Measurements from ENCODE around the gene MTUS2.

DNA sequence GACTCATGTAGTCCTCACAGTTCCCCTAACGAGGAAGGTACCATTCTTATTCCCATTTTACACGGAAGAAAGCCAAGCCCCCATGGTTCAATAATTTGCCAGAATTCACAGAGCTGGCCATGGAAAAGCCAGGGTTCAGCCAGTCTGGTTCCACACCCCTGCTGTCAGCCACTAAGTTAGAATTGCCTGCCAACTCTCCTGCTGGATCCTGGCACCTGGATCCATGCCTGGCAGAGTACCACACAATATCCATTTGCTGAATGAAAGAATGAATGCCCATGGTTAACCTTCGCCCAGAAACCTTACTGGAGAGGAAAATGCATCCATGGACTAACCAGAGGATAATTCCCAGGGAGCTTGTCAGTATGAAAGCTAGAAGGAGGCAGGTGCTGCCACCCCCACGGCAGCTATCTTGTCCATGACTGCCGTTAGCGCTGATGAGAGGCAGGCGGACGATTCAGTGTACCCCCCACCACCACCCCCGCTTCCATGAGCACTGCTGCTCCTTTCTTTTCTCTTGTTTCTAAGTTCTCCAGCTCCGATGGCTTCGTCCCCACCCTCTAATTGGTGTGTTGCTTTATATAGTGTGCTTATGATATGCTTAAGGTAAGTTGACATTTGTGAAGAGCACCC, 660.9 kb downstream of the MTUS2 start:
- no peak for TF ChIP-seq BHLHE40 (IDR thresholded peaks at IDR 0.05; ENCODE audit: borderline replicate concordance)
- no peak for TF ChIP-seq LEF1 (IDR thresholded peaks at IDR 0.05; ENCODE audit: borderline replicate concordance)
- TF ChIP-seq HDGF (IDR thresholded peaks at IDR 0.05; ENCODE audit: borderline replicate concordance): no peak
- no peak for TF ChIP-seq FOXM1 (IDR thresholded peaks at IDR 0.05; ENCODE audit: borderline replicate concordance)
- no peak for TF ChIP-seq SUZ12 (IDR thresholded peaks at IDR 0.05)
- no peak for TF ChIP-seq NFRKB (IDR thresholded peaks at IDR 0.05)
- TF ChIP-seq SP1 (IDR thresholded peaks at IDR 0.05): no peak
- TF ChIP-seq CTBP1 (IDR thresholded peaks at IDR 0.05; ENCODE audit: borderline replicate concordance): no peak
- TF ChIP-seq FOXK2 (IDR thresholded peaks at IDR 0.05): no peak
- TF ChIP-seq TARDBP (IDR thresholded peaks at IDR 0.05): no peak
- no peak for TF ChIP-seq ZNF384 (IDR thresholded peaks at IDR 0.05)

Data from HEK293T (cell line).